Trophoblast cell (in vitro differentiated cells and primary cell): ENCODE measurements around the gene NPLOC4.

Source experiments
- DNase-seq, 2 donors: peaks; one replicate each; pipeline ENCODE4 v3.0.0-alpha.2; 2016
- H2AFZ ChIP-seq: 2 replicates; pipeline ENCODE4 v1.6.1; 2013; ENCODE audit warnings: low read length, moderate library complexity, mild to moderate bottlenecking; ENCODE audit not compliant: insufficient read depth, poor library complexity
- H2AK5ac ChIP-seq: 2 replicates; pipeline ENCODE4 v1.6.1; 2013; ENCODE audit warnings: mild to moderate bottlenecking, low read length
- H2BK120ac ChIP-seq: 2 replicates; pipeline ENCODE4 v1.6.1; 2013; ENCODE audit warnings: low read length, mild to moderate bottlenecking, moderate library complexity; ENCODE audit not compliant: insufficient read depth, poor library complexity
- H2BK12ac ChIP-seq: 2 replicates; pipeline ENCODE4 v1.6.1; 2013; ENCODE audit warnings: mild to moderate bottlenecking, low read length, moderate library complexity
- H2BK5ac ChIP-seq: 2 replicates; pipeline ENCODE4 v1.6.1; 2013; ENCODE audit warnings: low read length, low read depth, moderate library complexity, mild to moderate bottlenecking; ENCODE audit not compliant: poor library complexity
- H3K14ac ChIP-seq: 2 replicates; pipeline ENCODE4 v1.6.1; 2013; ENCODE audit warnings: mild to moderate bottlenecking, low read length
- H3K18ac ChIP-seq: 2 replicates; pipeline ENCODE4 v1.6.1; 2013; ENCODE audit warnings: mild to moderate bottlenecking, low read length
- H3K23ac ChIP-seq: 2 replicates; pipeline ENCODE4 v1.6.1; 2013; ENCODE audit warnings: low read length
- H3K27ac ChIP-seq: 2 replicates; pipeline ENCODE4 v1.5.1; 2013; ENCODE audit warnings: low read depth, mild to moderate bottlenecking, inconsistent platforms, low read length, moderate library complexity
- H3K27me3 ChIP-seq: 2 replicates; pipeline ENCODE4 v1.6.1; 2013; ENCODE audit warnings: inconsistent platforms, mild to moderate bottlenecking, low read length, moderate library complexity; ENCODE audit not compliant: insufficient read depth
- H3K36me3 ChIP-seq, 2 experiments: 1 replicate in 1 of 2; 2 replicates in 1 of 2; pipeline ENCODE4 v1.6.1; 2013; ENCODE audit warnings: low read length in 2 of 2, mild to moderate bottlenecking in 2 of 2, moderate library complexity in 1 of 2; ENCODE audit not compliant: insufficient read depth in 2 of 2, control insufficient read depth in 1 of 2
- H3K4ac ChIP-seq: 2 replicates; pipeline ENCODE4 v1.6.1; 2013; ENCODE audit warnings: low read depth, mild to moderate bottlenecking, low read length, moderate library complexity
- H3K4me1 ChIP-seq, 2 experiments: 1 replicate in 1 of 2; 2 replicates in 1 of 2; pipeline ENCODE4 v1.6.1; 2013; ENCODE audit warnings: low read length in 2 of 2, mild to moderate bottlenecking in 2 of 2, moderate library complexity in 1 of 2; ENCODE audit not compliant: insufficient read depth in 2 of 2, control insufficient read depth in 1 of 2
- H3K4me2 ChIP-seq: 2 replicates; pipeline ENCODE4 v1.6.1; 2013; ENCODE audit warnings: inconsistent platforms, mild to moderate bottlenecking, low read length, moderate library complexity
- H3K4me3 ChIP-seq: 2 replicates; pipeline ENCODE4 v1.5.1; 2013; ENCODE audit warnings: mild to moderate bottlenecking, low read depth, low read length, inconsistent platforms
- H3K79me1 ChIP-seq: one replicate; pipeline ENCODE4 v1.6.1; 2013; ENCODE audit warnings: low read length
- H3K79me2 ChIP-seq: 2 replicates; pipeline ENCODE4 v1.6.1; 2013; ENCODE audit warnings: low read length, mild to moderate bottlenecking; ENCODE audit not compliant: control insufficient read depth, insufficient read depth, poor library complexity
- H3K9ac ChIP-seq: 2 replicates; pipeline ENCODE4 v1.6.1; 2013; ENCODE audit warnings: mild to moderate bottlenecking, low read length
- H3K9me3 ChIP-seq: 2 replicates; pipeline ENCODE4 v1.6.1; 2013; ENCODE audit warnings: low read depth, mild to moderate bottlenecking, control low read depth, inconsistent platforms, low read length; ENCODE audit not compliant: insufficient read depth
- H4K12ac ChIP-seq: 2 replicates; pipeline ENCODE4 v1.6.1; 2013; ENCODE audit warnings: low read depth, mild to moderate bottlenecking, low read length, moderate library complexity
- H4K8ac ChIP-seq: 2 replicates; pipeline ENCODE4 v1.6.1; 2013; ENCODE audit warnings: low read depth, mild to moderate bottlenecking, low read length, moderate library complexity
- H4K91ac ChIP-seq: one replicate; pipeline ENCODE4 v1.6.1; 2013; ENCODE audit warnings: low read depth, mild to moderate bottlenecking, low read length, moderate library complexity
- WGBS: extraction: QIAGEN DNeasy Blood & Tissue Kit; methylation state at CpG from one replicate; pipeline ENCODE4 v1.1.7; 2013; ENCODE audit warnings: missing lambda C conversion rate; ENCODE audit not compliant: insufficient read length, insufficient coverage; ENCODE audit errors: extremely low coverage; 5-methylcytosine and 5-hydroxymethylcytosine counted together

NPLOC4 gene

DNA sequence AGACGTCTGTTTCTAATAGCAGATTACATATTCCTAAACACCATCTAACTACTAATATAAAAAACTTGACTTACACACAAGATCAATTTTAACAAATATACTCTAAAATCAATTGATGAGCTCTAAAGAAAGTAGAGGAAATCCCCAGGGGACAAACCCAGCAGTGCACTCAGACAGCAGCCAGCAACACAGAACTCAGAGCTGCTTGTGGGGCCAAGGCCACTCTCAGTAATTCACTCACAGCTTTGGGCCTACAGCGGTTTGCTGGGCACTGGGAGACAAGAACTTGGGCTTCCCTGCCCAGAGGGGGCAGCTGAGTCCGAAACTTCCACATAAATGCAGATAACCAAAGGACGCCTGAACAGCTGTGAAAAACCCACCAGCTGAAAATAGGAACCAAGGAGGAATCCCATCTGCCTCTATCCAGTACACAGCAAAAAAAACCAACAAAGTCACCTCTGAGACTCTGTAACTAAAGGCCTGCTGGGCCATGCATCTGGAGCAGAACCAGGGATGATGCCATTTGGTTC lies 21.4 kb downstream of the NPLOC4 start:
- Histone ChIP-seq H3K27ac (no peak overlapping the region), H3K23ac (no peak overlapping the region), H3K4me2 (no peak overlapping the region), H3K27me3 (no peaks in the 10 kb centered on the region), H3K9me3 (no peaks in the 10 kb centered on the region), H3K14ac (no peak overlapping the region), H4K12ac (no peak overlapping the region), H3K79me1 (no peaks in the 10 kb centered on the region), H3K9ac (no peak overlapping the region), H2AK5ac (no peak overlapping the region), H3K4me1 (no peaks in the 10 kb centered on the region), H2AFZ (no peak overlapping the region), H2BK12ac (no peak overlapping the region), H3K4ac (peak overlapping the region; percentile 80), H3K4me3 (no peak overlapping the region), H4K8ac (no peak overlapping the region), H4K91ac (no peak overlapping the region), H2BK5ac (no peak overlapping the region), H2BK120ac (no peak overlapping the region), H3K36me3 (peaks cover 54 to 56% of the 10 kb centered on the region in 2 experiments), H3K79me2 (no peaks in the 10 kb centered on the region), H3K18ac (no peak overlapping the region)
- no CpG with 5 or more reads among the region's 4 CpGs for WGBS
- no peak for DNase-seq

DNA sequence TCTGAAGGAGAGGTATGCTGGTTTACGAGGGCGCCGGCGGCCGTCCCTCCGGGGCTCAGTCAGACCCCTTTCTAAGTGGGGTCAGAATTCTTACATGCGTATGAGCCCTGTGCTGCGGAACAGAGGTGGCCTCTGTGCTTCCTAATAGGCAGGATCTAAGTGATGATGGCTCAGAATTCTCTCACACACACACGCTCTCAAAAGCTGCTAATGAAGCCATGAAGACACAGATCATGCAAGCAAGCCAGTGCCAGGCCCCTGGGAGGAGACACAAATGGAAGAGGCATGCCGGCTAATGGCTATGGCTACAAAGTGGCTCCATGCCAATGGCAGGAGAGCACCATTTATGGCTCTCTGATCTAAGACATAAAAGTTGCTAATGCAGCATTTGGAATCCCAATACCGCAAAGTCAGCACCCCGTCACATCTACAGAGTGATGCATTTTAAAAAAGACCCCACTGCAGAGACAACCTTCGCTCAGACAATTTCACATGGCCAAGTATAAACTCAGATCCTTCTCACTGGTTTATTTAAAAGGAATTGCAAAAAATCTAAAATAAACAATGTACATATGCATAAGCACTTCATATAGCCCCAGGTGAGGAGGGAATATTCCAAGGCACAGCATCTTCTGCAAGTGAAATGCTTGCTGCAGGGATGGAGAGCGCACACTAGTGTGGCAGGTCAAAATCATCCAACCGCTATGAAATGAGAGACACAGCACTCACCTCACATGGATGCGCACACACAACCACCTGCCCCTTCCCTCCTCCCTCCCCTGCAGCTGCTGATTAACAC lies 24.5 kb downstream of the NPLOC4 start:
- Histone ChIP-seq H3K9ac (no peak overlapping the region), H2BK12ac (no peak overlapping the region), H2AFZ (no peak overlapping the region), H2AK5ac (no peak overlapping the region), H3K4ac (no peak overlapping the region), H3K27me3 (no peaks in the 10 kb centered on the region), H3K4me1 (no peaks in the 10 kb centered on the region), H3K36me3 (peaks cover 64 to 69% of the 10 kb centered on the region in 2 experiments), H4K8ac (no peak overlapping the region), H3K9me3 (peaks cover 2% of the 10 kb centered on the region), H3K79me1 (no peaks in the 10 kb centered on the region), H3K27ac (no peak overlapping the region), H3K18ac (no peak overlapping the region), H4K91ac (no peak overlapping the region), H3K79me2 (no peaks in the 10 kb centered on the region), H3K14ac (no peak overlapping the region), H3K4me3 (no peak overlapping the region), H4K12ac (no peak overlapping the region), H2BK120ac (no peak overlapping the region), H3K4me2 (no peak overlapping the region), H3K23ac (no peak overlapping the region), H2BK5ac (no peak overlapping the region)
- no CpG with 5 or more reads among the region's 16 CpGs for WGBS
- DNase-seq, result no peak

DNA sequence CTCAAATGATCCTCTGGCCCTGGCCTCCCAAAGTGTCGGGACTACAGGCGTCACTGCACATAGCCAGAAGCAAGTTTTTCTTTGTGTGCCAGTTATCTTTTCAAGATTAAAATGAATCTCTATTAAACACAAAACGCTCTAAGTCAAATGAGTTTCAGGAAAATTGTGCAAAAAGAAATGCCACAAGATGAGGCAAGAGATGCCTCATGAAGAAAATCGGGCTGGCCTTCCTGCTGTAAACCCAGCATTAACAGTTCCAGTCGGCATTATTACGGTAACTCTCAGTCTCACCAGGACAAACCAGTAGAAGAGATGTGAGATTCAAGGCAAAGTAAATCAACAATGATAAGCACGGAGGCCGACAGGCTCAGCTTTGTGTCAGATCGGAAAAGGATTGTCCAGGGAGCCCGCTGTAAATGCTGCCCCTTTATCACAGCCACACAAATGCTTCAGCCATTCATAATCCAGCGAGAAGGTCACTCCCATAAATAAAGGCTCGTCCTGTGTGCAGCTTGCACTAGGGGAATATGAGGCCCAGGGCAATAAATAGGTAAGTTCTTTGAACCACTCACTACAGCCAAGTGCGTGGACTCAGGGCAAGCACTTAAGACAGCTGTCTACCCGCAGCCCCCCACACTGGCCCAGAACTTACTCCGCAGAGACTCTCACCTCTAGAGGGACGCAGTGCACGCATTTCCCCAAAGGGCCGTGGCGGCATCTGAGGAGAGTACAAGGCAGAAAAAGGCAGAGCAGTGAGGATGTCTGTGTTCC lies 27.2 kb downstream of the NPLOC4 start:
- H2AK5ac ChIP-seq, result no peak overlapping the region
- no peak overlapping the region for H2BK5ac ChIP-seq
- no peak overlapping the region for H4K12ac ChIP-seq
- H2AFZ ChIP-seq, result no peak overlapping the region
- peaks cover 2% of the 10 kb centered on the region for H3K9me3 ChIP-seq
- H2BK120ac ChIP-seq, result no peak overlapping the region
- H2BK12ac ChIP-seq, result no peak overlapping the region
- peak overlapping the region; percentile 29 for H3K18ac ChIP-seq
- H3K36me3 ChIP-seq, result peaks cover 62 to 71% of the 10 kb centered on the region in 2 experiments
- no peak overlapping the region for H4K91ac ChIP-seq
- H3K79me1 ChIP-seq, result no peaks in the 10 kb centered on the region
- no peaks in the 10 kb centered on the region for H3K79me2 ChIP-seq
- H3K9ac ChIP-seq, result no peak overlapping the region
- peak; percentile 68 to 88 for DNase-seq
- H3K27me3 ChIP-seq, result no peaks in the 10 kb centered on the region
- no peak overlapping the region for H3K23ac ChIP-seq
- H4K8ac ChIP-seq, result no peak overlapping the region
- H3K4ac ChIP-seq, result peak overlapping the region; percentile 31
- H3K14ac ChIP-seq, result no peak overlapping the region
- no peak overlapping the region for H3K4me2 ChIP-seq
- no peak overlapping the region for H3K4me3 ChIP-seq
- WGBS, result no CpG with 5 or more reads among the region's 19 CpGs
- no peaks in the 10 kb centered on the region for H3K4me1 ChIP-seq
- H3K27ac ChIP-seq, result no peak overlapping the region

DNA sequence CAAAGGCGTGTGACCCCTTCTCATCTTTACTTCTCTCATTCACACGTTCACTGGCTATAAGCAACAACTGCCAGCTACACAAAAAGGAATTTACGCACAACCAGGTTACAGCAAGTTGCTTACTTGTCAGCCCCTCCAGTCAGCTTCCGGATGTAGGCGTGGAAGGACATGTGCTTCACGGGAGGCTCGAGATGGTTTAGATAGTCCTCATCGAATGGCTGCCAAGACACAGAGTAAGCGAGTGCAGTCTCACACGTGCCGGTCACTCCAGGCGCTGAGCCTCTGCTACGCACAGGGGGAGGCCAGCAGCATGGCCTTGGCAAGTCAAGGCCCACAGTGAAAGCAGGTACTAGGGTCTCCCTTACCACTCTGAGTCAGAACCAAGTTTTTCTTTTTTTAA lies 28.3 kb downstream of the NPLOC4 start:
- Histone ChIP-seq H2BK5ac (no peak overlapping the region), H2BK120ac (no peak overlapping the region), H3K9ac (no peak overlapping the region), H3K14ac (no peak overlapping the region), H2BK12ac (no peak overlapping the region), H4K12ac (no peak overlapping the region), H3K18ac (no peak overlapping the region), H2AFZ (no peak overlapping the region), H4K8ac (no peak overlapping the region), H3K4me3 (no peak overlapping the region), H3K4ac (peak overlapping the region; percentile 9), H3K27ac (no peak overlapping the region), H3K4me1 (no peaks in the 10 kb centered on the region), H3K9me3 (peaks cover 2% of the 10 kb centered on the region), H2AK5ac (no peak overlapping the region), H3K27me3 (no peaks in the 10 kb centered on the region), H4K91ac (no peak overlapping the region), H3K4me2 (no peak overlapping the region), H3K79me2 (no peaks in the 10 kb centered on the region), H3K79me1 (no peaks in the 10 kb centered on the region), H3K36me3 (peaks cover 62 to 71% of the 10 kb centered on the region in 2 experiments), H3K23ac (no peak overlapping the region)
- peak; percentile 81 to 90 for DNase-seq
- WGBS, result no CpG with 5 or more reads among the region's 13 CpGs
